Fibroblast of lung (primary cell): ENCODE data around the gene ETV6. TPM values are rescaled to one million over a fixed set of nuclear protein-coding genes. Genes with fewer than 3 reads are reported as not detected.

Source experiments
- DNase-seq, 2 donors: peaks; one replicate each; pipeline versions ENCODE4 v3.0.0 to v3.0.0-alpha.2; 2010; ENCODE audit warnings: low read depth in 2 of 2
- H2AFZ ChIP-seq: 2 replicates; pipeline ENCODE4 v1.5.1; 2012; ENCODE audit warnings: low read length, control low read depth, inconsistent platforms
- H3K27ac ChIP-seq: 2 replicates; pipeline ENCODE4 v1.5.1; 2011; ENCODE audit warnings: low read length, control low read depth; ENCODE audit not compliant: insufficient read depth
- H3K27me3 ChIP-seq: 2 replicates; pipeline ENCODE4 v1.5.1; 2011; ENCODE audit warnings: mild to moderate bottlenecking, low read length; ENCODE audit not compliant: control insufficient read depth, insufficient read depth
- H3K36me3 ChIP-seq: 2 replicates; pipeline ENCODE4 v1.5.1; 2011; ENCODE audit warnings: low read length; ENCODE audit not compliant: control insufficient read depth, insufficient read depth
- H3K4me1 ChIP-seq: 2 replicates; pipeline ENCODE4 v1.5.1; 2011; ENCODE audit warnings: low read length; ENCODE audit not compliant: control insufficient read depth, insufficient read depth; ENCODE audit errors: extremely low read depth
- H3K4me2 ChIP-seq: 2 replicates; pipeline ENCODE4 v1.5.1; 2011; ENCODE audit warnings: low read length, control low read depth; ENCODE audit not compliant: insufficient read depth; ENCODE audit errors: extremely low read depth
- H3K4me3 ChIP-seq, 4 experiments: fragments of 200-600 bp in 1 of 4; sonication (generic) in 1 of 4; replicated peaks in 1 of 4; 2 replicates each; pipeline ENCODE4 v1.5.1; 2011 to 2016; ENCODE audit warnings: low read length in 4 of 4, low read depth in 3 of 4, mild to moderate bottlenecking in 3 of 4, control low read depth in 2 of 4, inconsistent platforms in 1 of 4, mixed read lengths in 1 of 4; ENCODE audit not compliant: insufficient read depth in 1 of 4; ENCODE audit errors: control extremely low read depth in 1 of 4
- H3K79me2 ChIP-seq: 2 replicates; pipeline ENCODE4 v1.5.1; 2012; ENCODE audit warnings: mild to moderate bottlenecking, low read length, inconsistent platforms; ENCODE audit not compliant: control insufficient read depth, insufficient read depth
- H3K9ac ChIP-seq: 2 replicates; pipeline ENCODE4 v1.5.1; 2011; ENCODE audit warnings: mild to moderate bottlenecking, low read length, control low read depth; ENCODE audit not compliant: insufficient read depth
- H3K9me3 ChIP-seq: 2 replicates; pipeline ENCODE4 v1.5.1; 2012; ENCODE audit warnings: low read depth, low read length; ENCODE audit not compliant: control insufficient read depth, insufficient read depth
- H4K20me1 ChIP-seq: 2 replicates; pipeline ENCODE4 v1.5.1; 2011; ENCODE audit warnings: low read length; ENCODE audit not compliant: control insufficient read depth, insufficient read depth; ENCODE audit errors: extremely low read depth
- CTCF ChIP-seq, 2 donors: IDR thresholded peaks in 1 of 2; conservative IDR thresholded peaks in 1 of 2; 1 replicate in 1 of 2; 2 replicates in 1 of 2; pipeline ENCODE4 v1.5.1; 2011 to 2012; ENCODE audit warnings: low read length in 2 of 2, control low read depth in 1 of 2, inconsistent platforms in 1 of 2, low read depth in 1 of 2, mild to moderate bottlenecking in 1 of 2
- EZH2 ChIP-seq: IDR thresholded peaks from 2 replicates; pipeline ENCODE4 v1.5.1; 2012; ENCODE audit warnings: low read length, control low read depth, mild to moderate bottlenecking; ENCODE audit errors: missing control alignments
- polyA plus RNA-seq, 2 donors: library from polyadenylated mRNA; depleted of rRNA in 1 of 2; stranded (reverse) in 1 of 2; unstranded in 1 of 2; fragments of >200 nt; gene quantifications; 2 replicates each; pipeline ENCODE4 v1.2.1, GENCODE V29; 2011 to 2012; ENCODE audit warnings: missing spikeins in 1 of 2
- total RNA-seq: library from RNA; depleted of rRNA; stranded (reverse); fragments of >200 nt; gene quantifications from 2 replicates; pipeline ENCODE4 v1.2.1, GENCODE V29; 2014

The ETV6 gene
- total and polyA plus RNA-seq, 2 donors (not counting 1 experiment from before 2014, with no cell fraction given), result 4.3 to 8.9 TPM

- no peak overlapping the region for H3K9ac ChIP-seq
- H3K4me3 ChIP-seq, result no peak overlapping the region
- H2AFZ ChIP-seq, result no peak overlapping the region
- DNase-seq, result no peak
- no peaks in the 10 kb centered on the region for H3K36me3 ChIP-seq
- no peaks in the 10 kb centered on the region for H3K27me3 ChIP-seq
- no peaks in the 10 kb centered on the region for H3K79me2 ChIP-seq
- no peaks in the 10 kb centered on the region for H3K9me3 ChIP-seq
- H3K27ac ChIP-seq, result no peak overlapping the region
- no peak for TF ChIP-seq CTCF (conservative IDR thresholded peaks at IDR 0.05 in 1 of 2, IDR thresholded peaks at IDR 0.05 in 1 of 2; ENCODE audit: low read depth in 1 of 2, low read length in 2 of 2)
- no peak for TF ChIP-seq EZH2
- no peak overlapping the region for H3K4me2 ChIP-seq
- H3K4me1 ChIP-seq, result no peaks in the 10 kb centered on the region
- no peaks in the 10 kb centered on the region for H4K20me1 ChIP-seq
Measured at GRCh38 chr12:11896417-11896929, 247.0 kb downstream of the ETV6 start.

GRCh38 chr12:11897923-11898322 is 248.4 kb downstream of the ETV6 start:
- no peaks in the 10 kb centered on the region for H3K36me3 ChIP-seq
- H3K4me2 ChIP-seq, result no peak overlapping the region
- H3K9ac ChIP-seq, result no peak overlapping the region
- no peaks in the 10 kb centered on the region for H3K27me3 ChIP-seq
- no peak overlapping the region for H3K27ac ChIP-seq
- H4K20me1 ChIP-seq, result no peaks in the 10 kb centered on the region
- H3K4me3 ChIP-seq, result no peak overlapping the region
- no peaks in the 10 kb centered on the region for H3K79me2 ChIP-seq
- no peaks in the 10 kb centered on the region for H3K4me1 ChIP-seq
- DNase-seq, result no peak
- H2AFZ ChIP-seq, result no peak overlapping the region
- TF ChIP-seq CTCF (conservative IDR thresholded peaks at IDR 0.05 in 1 of 2, IDR thresholded peaks at IDR 0.05 in 1 of 2; ENCODE audit: low read depth in 1 of 2, low read length in 2 of 2) (no peak), EZH2 (no peak)
- no peaks in the 10 kb centered on the region for H3K9me3 ChIP-seq

- Histone ChIP-seq H3K27ac (no peak overlapping the region), H2AFZ (no peak overlapping the region), H3K4me3 (no peak overlapping the region), H3K79me2 (no peaks in the 10 kb centered on the region), H3K36me3 (no peaks in the 10 kb centered on the region), H3K27me3 (no peaks in the 10 kb centered on the region), H3K4me2 (no peak overlapping the region), H4K20me1 (no peaks in the 10 kb centered on the region), H3K9me3 (no peaks in the 10 kb centered on the region), H3K9ac (no peak overlapping the region), H3K4me1 (no peaks in the 10 kb centered on the region)
- no peak for DNase-seq
- TF ChIP-seq EZH2 (no peak), CTCF (conservative IDR thresholded peaks at IDR 0.05 in 1 of 2, IDR thresholded peaks at IDR 0.05 in 1 of 2; ENCODE audit: low read depth in 1 of 2, low read length in 2 of 2) (no peak)
Measured at GRCh38 chr12:11901701-11902524, 252.4 kb downstream of the ETV6 start.
